H1 (cell line): Measurements from ENCODE around the gene ZBTB43. TPM values are rescaled to one million over a fixed set of nuclear protein-coding genes. Genes with fewer than 3 reads are reported as not detected.

Source experiments
- CTCF ChIA-PET: fragments of 300-600 bp; sonication (Branson Sonifier 250); formaldehyde crosslinking; loops from one replicate; lab custom pipeline; 2021; ENCODE audit not compliant: partially characterized antibody; lab: Charles Lee
- POLR2A ChIA-PET: fragments of 300-600 bp; sonication (Branson Sonifier 250); formaldehyde crosslinking; loops from one replicate; lab custom pipeline; 2021; ENCODE audit warnings: inconsistent platforms; ENCODE audit not compliant: partially characterized antibody; lab: Charles Lee
- DNase-seq, 2 experiments: peaks; one replicate each; pipeline versions ENCODE4 v3.0.0 to v3.0.0-alpha.2; 2010 to 2022; ENCODE audit warnings: low spot score in 2 of 2, low read depth in 1 of 2, mixed read lengths in 1 of 2
- FAIRE-seq: peaks from 2 replicates; lab custom pipeline; 2011; peaks lifted over from hg19 to GRCh38; lab: Jason Lieb, UNC
- H2AFZ ChIP-seq: 2 replicates; pipeline ENCODE4 v1.8.1; 2012; ENCODE audit warnings: low read length, inconsistent platforms
- H2AK5ac ChIP-seq: 2 replicates; pipeline ENCODE4 v1.6.1; 2013; ENCODE audit warnings: low read depth, low read length
- H2BK120ac ChIP-seq: replicated peaks from 2 replicates; pipeline ENCODE3; 2013; ENCODE audit warnings: low read depth, low read length, inconsistent platforms
- H2BK12ac ChIP-seq: 2 replicates; pipeline ENCODE4 v1.6.1; 2013; ENCODE audit warnings: low read depth, low read length
- H2BK15ac ChIP-seq: 2 replicates; pipeline ENCODE4 v1.6.1; 2013; ENCODE audit warnings: low read length
- H2BK20ac ChIP-seq: 2 replicates; pipeline ENCODE4 v1.6.1; 2013; ENCODE audit warnings: low read length
- H2BK5ac ChIP-seq: 2 replicates; pipeline ENCODE4 v1.6.1; 2013; ENCODE audit warnings: low read depth, low read length
- H3K14ac ChIP-seq: 2 replicates; pipeline ENCODE4 v1.6.1; 2013; ENCODE audit warnings: inconsistent platforms; ENCODE audit not compliant: insufficient read length
- H3K18ac ChIP-seq: 2 replicates; pipeline ENCODE4 v1.6.1; 2013; ENCODE audit warnings: low read length; ENCODE audit errors: extremely low read depth
- H3K23ac ChIP-seq: 2 replicates; pipeline ENCODE4 v1.6.1; 2013; ENCODE audit warnings: inconsistent platforms; ENCODE audit not compliant: insufficient read length
- H3K23me2 ChIP-seq: 2 replicates; pipeline ENCODE4 v1.6.1; 2013; ENCODE audit warnings: low read depth, low read length
- H3K27ac ChIP-seq: 2 replicates; pipeline ENCODE4 v1.6.1; 2011; ENCODE audit warnings: low read depth, low read length, inconsistent platforms
- H3K27me3 ChIP-seq, 4 experiments: replicated peaks in 1 of 4; 1 replicate in 1 of 4; 2 replicates in 3 of 4; pipeline versions ENCODE4 v1.6.1 to v1.8.1; 2011 to 2013; ENCODE audit warnings: low read length in 3 of 4, mild to moderate bottlenecking in 3 of 4, inconsistent platforms in 2 of 4, mixed read lengths in 2 of 4, moderate library complexity in 1 of 4; ENCODE audit not compliant: control insufficient read depth in 3 of 4, insufficient read depth in 3 of 4; ENCODE audit errors: extremely low read depth in 1 of 4
- H3K36me3 ChIP-seq, 4 experiments: 2 replicates each; pipeline versions ENCODE4 v1.6.1 to v1.8.1; 2011 to 2013; ENCODE audit warnings: mild to moderate bottlenecking in 4 of 4, low read length in 3 of 4, moderate library complexity in 2 of 4, control low read depth in 1 of 4, inconsistent platforms in 1 of 4; ENCODE audit not compliant: insufficient read depth in 4 of 4, control insufficient read depth in 2 of 4
- H3K4ac ChIP-seq: replicated peaks from 2 replicates; pipeline ENCODE3; 2013; ENCODE audit warnings: low read length, low read depth, mixed read lengths, inconsistent platforms; ENCODE audit not compliant: insufficient read length
- H3K4me1 ChIP-seq, 4 experiments: replicated peaks in 1 of 4; 1 replicate in 1 of 4; 2 replicates in 3 of 4; pipeline versions ENCODE4 v1.6.1 to v1.8.1; 2011 to 2013; ENCODE audit warnings: low read length in 3 of 4, inconsistent platforms in 2 of 4, mixed read lengths in 1 of 4; ENCODE audit not compliant: insufficient read depth in 4 of 4, control insufficient read depth in 3 of 4
- H3K4me2 ChIP-seq, 2 experiments: 2 replicates each; pipeline versions ENCODE4 v1.6.1 to v1.8.1; 2011 to 2013; ENCODE audit warnings: low read depth in 2 of 2, low read length in 2 of 2, control low read depth in 1 of 2, inconsistent platforms in 1 of 2, mild to moderate bottlenecking in 1 of 2; ENCODE audit not compliant: insufficient read depth in 1 of 2
- H3K4me3 ChIP-seq, 4 experiments: fragments of 200-600, 300-600 bp in 1 of 4; sonication (generic), shearing (Covaris generic), sonication (Bioruptor Twin) in 1 of 4; 2 replicates each; pipeline versions ENCODE4 v1.5.1 to v1.8.1; 2011 to 2016; ENCODE audit warnings: low read length in 4 of 4, low read depth in 3 of 4, control low read depth in 2 of 4, inconsistent platforms in 2 of 4, mild to moderate bottlenecking in 2 of 4, mixed read lengths in 1 of 4, moderate library complexity in 1 of 4; ENCODE audit not compliant: insufficient read depth in 2 of 4; ENCODE audit errors: extremely low read depth in 1 of 4
- H3K56ac ChIP-seq: replicated peaks from 2 replicates; pipeline ENCODE3; 2013; ENCODE audit warnings: low read depth, mild to moderate bottlenecking, mixed read lengths, low read length, inconsistent platforms; ENCODE audit not compliant: insufficient read length
- H3K79me1 ChIP-seq: 2 replicates; pipeline ENCODE4 v1.6.1; 2013; ENCODE audit warnings: low read depth, low read length, control low read depth
- H3K79me2 ChIP-seq, 2 experiments: 2 replicates each; pipeline versions ENCODE4 v1.6.1 to v1.8.1; 2012 to 2013; ENCODE audit warnings: low read length in 2 of 2, mild to moderate bottlenecking in 2 of 2, inconsistent platforms in 1 of 2; ENCODE audit not compliant: insufficient read depth in 2 of 2, control insufficient read depth in 1 of 2
- H3K9ac ChIP-seq, 4 experiments: replicated peaks in 1 of 4; 1 replicate in 1 of 4; 2 replicates in 3 of 4; pipeline versions ENCODE4 v1.6.1 to v1.8.1; 2011 to 2013; ENCODE audit warnings: low read depth in 3 of 4, low read length in 3 of 4, control low read depth in 2 of 4, mild to moderate bottlenecking in 2 of 4, moderate library complexity in 2 of 4, inconsistent platforms in 1 of 4; ENCODE audit errors: extremely low read depth in 1 of 4
- H3K9me3 ChIP-seq, 2 experiments: 2 replicates each; pipeline versions ENCODE4 v1.6.1 to v1.8.1; 2012 to 2013; ENCODE audit warnings: mild to moderate bottlenecking in 2 of 2, moderate library complexity in 2 of 2, control low read depth in 1 of 2, inconsistent platforms in 1 of 2, low read depth in 1 of 2, low read length in 1 of 2, mixed read lengths in 1 of 2; ENCODE audit not compliant: insufficient read depth in 2 of 2
- H4K20me1 ChIP-seq, 2 experiments: replicated peaks in 1 of 2; 2 replicates each; pipeline versions ENCODE3 to v1.8.1; 2011 to 2013; ENCODE audit warnings: inconsistent platforms in 2 of 2, low read length in 2 of 2, mild to moderate bottlenecking in 1 of 2; ENCODE audit not compliant: insufficient read depth in 2 of 2, control insufficient read depth in 1 of 2
- H4K5ac ChIP-seq: 2 replicates; pipeline ENCODE4 v1.6.1; 2013; ENCODE audit warnings: low read length, low read depth, mixed read lengths, inconsistent platforms; ENCODE audit not compliant: insufficient read length
- H4K8ac ChIP-seq: 2 replicates; pipeline ENCODE4 v1.8.0; 2013; ENCODE audit warnings: mild to moderate bottlenecking, moderate library complexity, low read length, inconsistent platforms; ENCODE audit not compliant: insufficient read depth; ENCODE audit errors: extremely low read depth
- H4K91ac ChIP-seq: replicated peaks from 2 replicates; pipeline ENCODE3; 2013; ENCODE audit warnings: low read length, mixed read lengths, inconsistent platforms; ENCODE audit not compliant: insufficient read length
- CBX8 ChIP-seq: fragments of 300-800, 300-1000 bp; sonication (generic); IDR thresholded peaks from 2 replicates; pipeline ENCODE4 v1.7.1; 2016; ENCODE audit warnings: low read depth, low read length, borderline replicate concordance
- JUN ChIP-seq: IDR thresholded peaks from 2 replicates; pipeline ENCODE4 v1.6.1; 2011; ENCODE audit warnings: low read depth, mild to moderate bottlenecking, improper control_type of control experiment, low read length
- WGBS, 2 experiments: shearing (Covaris generic) in 1 of 2; methylation state at CpG; one replicate each; pipeline versions ENCODE4 v1.1.6 to v1.1.7; 2013 to 2015; ENCODE audit warnings: low lambda C conversion rate in 2 of 2, mixed read lengths in 2 of 2, inconsistent platforms in 1 of 2, low coverage in 1 of 2, missing lambda C conversion rate in 1 of 2; ENCODE audit not compliant: insufficient replicate concordance in 2 of 2, insufficient coverage in 1 of 2, insufficient read length in 1 of 2; ENCODE audit errors: extremely low coverage in 1 of 2, missing lambda C conversion rate in 1 of 2; 5-methylcytosine and 5-hydroxymethylcytosine counted together
- polyA plus RNA-seq, 7 experiments: library from polyadenylated mRNA; depleted of rRNA in 3 of 7; stranded (reverse) in 5 of 7; unstranded in 2 of 7; fragments of >200 nt in 5 of 7; fragments of 200-250 nt in 2 of 7; gene quantifications; 1 replicate in 5 of 7; 2 replicates in 1 of 7; 4 replicates in 1 of 7; pipeline versions ENCODE4 v1.2.1 to v1.2.3, GENCODE V29; 2011 to 2013; ENCODE audit warnings: missing spikeins in 2 of 7, mixed read lengths in 2 of 7
- total RNA-seq: library from RNA; stranded (reverse); fragmentation: NEBNext Ultra II Directional; extraction: Animal tissue kit (Norgen Biotek cat#: 25700); gene quantifications from 2 replicates; pipeline ENCODE4 v1.2.1, GENCODE V29; 2021

Gene ZBTB43
- total and polyA plus RNA-seq, 2 of the 8 experiments (the other 6 are each of a cell fraction or from before 2014, with no cell fraction given): 4.1 to 16.7 TPM

- Histone ChIP-seq H4K8ac (no peak overlapping the region), H3K79me1 (peaks cover 4% of the 10 kb centered on the region), H2BK120ac (no peak overlapping the region), H3K4me1 (peaks cover 6 to 13% (median 10%) of the 10 kb centered on the region in 4 experiments), H2BK20ac (no peak overlapping the region), H3K56ac (no peak overlapping the region), H4K91ac (no peak overlapping the region), H2AK5ac (no peak overlapping the region), H3K9me3 (no peaks in the 10 kb centered on the region), H2BK15ac (no peak overlapping the region), H3K79me2 (no peaks in the 10 kb centered on the region; a peak in 1 of 4 replicates), H2BK5ac (no peak overlapping the region), H3K14ac (no peak overlapping the region), H4K5ac (no peak overlapping the region), H3K9ac (no peak overlapping the region), H3K23me2 (no peaks in the 10 kb centered on the region), H3K4me3 (no peak overlapping the region), H3K27ac (no peak overlapping the region), H3K27me3 (no peaks in the 10 kb centered on the region), H3K4ac (no peak overlapping the region), H2AFZ (no peak overlapping the region), H4K20me1 (peaks cover 2 to 12% of the 10 kb centered on the region in 2 experiments), H2BK12ac (no peak overlapping the region), H3K36me3 (peaks cover 2 to 18% (median 8%) of the 10 kb centered on the region in 4 experiments; a peak in 4 of 8 replicates), H3K18ac (no peak overlapping the region), H3K23ac (no peak overlapping the region), H3K4me2 (no peak overlapping the region)
- 83% methylated on average over 6 of the region's 6 CpGs; no CpG with 5 or more reads in 1 of the 2 experiments for WGBS, 2 experiments
- TF ChIP-seq JUN (no peak), CBX8 (no peak)
- POLR2A ChIA-PET: no interaction called here
- DNase-seq: no peak
- FAIRE-seq: no peak
- CTCF ChIA-PET: interaction anchor here (0.6 to 1.5 kb wide), 4 partner anchors 9 to 1841 kb away, joined by 3 to 4 read pairs (median 3); no protein-coding TSS in a partner anchor
These were observed 80.3 kb downstream of the ZBTB43 start for GRCh38 chr9:126885131-126885641.
